ENCODE data around the gene RP2.

RP2 gene

GRCh38 chrX:46922611-46923010 is 85.8 kb downstream of the RP2 start:
- DNase-seq: no peak

GRCh38 chrX:46927718-46928117 is 90.9 kb downstream of the RP2 start:
- DNase-seq: no peak

GRCh38 chrX:46929439-46930261 is 92.8 kb downstream of the RP2 start:
- no peak for DNase-seq
